ENCODE results near the gene EEF1AKMT3.

The EEF1AKMT3 gene

DNA sequence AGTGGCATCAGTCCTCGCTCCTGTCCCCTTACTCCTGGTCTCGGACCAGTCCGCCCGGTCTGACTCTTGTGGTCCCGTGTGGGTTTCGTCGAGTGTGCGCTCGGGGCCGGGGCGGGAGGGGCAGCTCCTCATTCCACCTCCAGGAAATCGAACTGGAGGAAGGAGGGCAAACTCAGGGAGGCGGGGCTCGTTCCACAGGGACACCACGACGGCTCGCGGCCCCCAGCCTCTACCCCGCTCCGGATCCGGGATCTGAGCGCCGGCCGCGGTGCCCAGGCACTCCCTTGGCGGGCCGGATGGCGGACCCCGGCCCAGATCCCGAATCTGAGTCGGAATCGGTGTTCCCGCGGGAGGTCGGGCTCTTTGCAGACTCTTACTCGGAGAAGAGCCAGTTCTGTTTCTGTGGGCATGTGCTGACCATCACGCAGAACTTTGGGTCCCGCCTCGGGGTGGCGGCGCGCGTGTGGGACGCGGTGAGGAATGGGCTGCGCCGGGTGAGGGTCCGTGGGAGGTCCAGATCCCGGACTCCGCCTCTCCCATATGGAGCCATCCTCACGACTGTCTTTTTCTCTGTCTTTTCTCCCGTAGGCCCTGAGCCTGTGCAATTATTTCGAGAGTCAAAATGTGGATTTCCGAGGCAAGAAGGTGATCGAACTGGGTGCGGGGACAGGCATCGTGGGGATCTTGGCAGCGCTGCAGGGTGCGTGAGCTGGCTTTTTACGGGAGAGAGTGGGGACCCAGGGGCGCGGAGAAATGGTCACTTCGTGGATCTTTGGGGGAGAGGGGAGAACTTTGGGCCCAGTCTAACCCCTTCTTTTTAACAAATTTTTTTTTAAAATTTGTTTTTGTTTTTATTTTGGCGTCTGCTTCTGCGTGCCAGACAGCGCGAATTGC is at the start of gene EEF1AKMT3:
EEF1AKMT3 (plus strand) TSS at position 186 of the 894 bp plus-strand sequence; CDS start at position 297, 111 bp downstream.
- peak in 1 of 2 donors; percentile 66 for DNase-seq

GRCh38 chr12:57722716-57723629 is 49.4 kb upstream of the EEF1AKMT3 start:
- DNase-seq: no peak

- no peak for DNase-seq
Observed at GRCh38 chr12:57723630-57723962, 48.8 kb upstream of the EEF1AKMT3 start.

- DNase-seq: no peak
Observed at GRCh38 chr12:57724003-57724935, 48.1 kb upstream of the EEF1AKMT3 start.

GRCh38 chr12:57724936-57725740 is 47.3 kb upstream of the EEF1AKMT3 start:
- no peak for DNase-seq

DNA sequence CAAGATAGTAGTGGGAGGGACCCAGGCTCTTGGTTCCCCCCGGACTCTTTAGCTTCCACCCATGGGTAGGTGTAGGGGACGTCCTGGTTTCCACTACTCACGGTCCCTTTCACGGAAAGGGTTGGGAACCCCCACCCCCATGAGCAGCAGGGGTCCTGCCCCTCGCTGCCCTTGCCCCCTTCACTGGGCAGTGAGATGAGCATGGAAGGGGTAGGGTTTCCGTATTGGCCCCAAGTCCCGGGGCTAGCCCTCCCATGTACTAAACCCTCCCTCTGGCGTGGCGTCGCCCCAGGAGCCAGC is 46.6 kb upstream of the EEF1AKMT3 start:
- no peak for DNase-seq

DNA sequence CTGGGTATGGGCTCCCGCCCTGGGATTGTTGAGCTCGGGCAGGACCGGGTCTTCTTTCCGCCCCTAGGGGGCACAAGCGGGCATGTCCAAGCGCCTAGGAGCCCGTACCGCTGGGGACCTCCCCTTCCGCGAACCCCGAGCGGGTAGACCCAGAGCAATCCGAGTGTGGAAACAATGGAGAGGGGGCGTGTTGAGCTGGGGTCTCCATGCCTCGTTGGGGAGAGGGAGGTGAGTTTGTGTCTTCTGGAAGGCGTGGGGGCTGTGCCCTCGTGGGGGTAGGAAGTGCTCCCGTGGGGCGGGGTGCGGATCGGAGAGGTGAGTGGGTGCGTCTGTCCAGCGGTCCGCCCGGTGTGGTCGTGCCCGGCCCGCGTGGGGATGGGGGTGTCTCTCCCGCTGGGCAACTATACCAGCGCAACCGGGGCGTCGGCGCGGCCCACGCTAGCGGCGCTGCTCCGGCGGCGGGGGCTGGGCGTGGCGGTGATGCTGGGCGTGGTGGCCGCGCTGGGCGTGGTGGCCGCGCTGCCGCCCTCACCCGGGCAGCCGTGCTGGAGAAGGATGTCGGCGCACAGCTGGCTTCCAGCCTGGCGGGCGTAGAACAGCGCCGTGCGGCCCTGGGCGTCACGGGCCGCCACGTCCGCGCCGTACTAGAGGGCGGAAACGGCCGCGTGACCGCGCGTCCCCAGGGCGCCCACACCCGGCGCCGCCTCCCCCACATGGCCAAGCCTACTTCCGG is 46.1 kb upstream of the EEF1AKMT3 start:
- no peak for DNase-seq

GRCh38 chr12:57726884-57727757 is 45.3 kb upstream of the EEF1AKMT3 start:
- no peak for DNase-seq

- DNase-seq: no peak
Observed at GRCh38 chr12:57727758-57728395, 44.5 kb upstream of the EEF1AKMT3 start.

DNA sequence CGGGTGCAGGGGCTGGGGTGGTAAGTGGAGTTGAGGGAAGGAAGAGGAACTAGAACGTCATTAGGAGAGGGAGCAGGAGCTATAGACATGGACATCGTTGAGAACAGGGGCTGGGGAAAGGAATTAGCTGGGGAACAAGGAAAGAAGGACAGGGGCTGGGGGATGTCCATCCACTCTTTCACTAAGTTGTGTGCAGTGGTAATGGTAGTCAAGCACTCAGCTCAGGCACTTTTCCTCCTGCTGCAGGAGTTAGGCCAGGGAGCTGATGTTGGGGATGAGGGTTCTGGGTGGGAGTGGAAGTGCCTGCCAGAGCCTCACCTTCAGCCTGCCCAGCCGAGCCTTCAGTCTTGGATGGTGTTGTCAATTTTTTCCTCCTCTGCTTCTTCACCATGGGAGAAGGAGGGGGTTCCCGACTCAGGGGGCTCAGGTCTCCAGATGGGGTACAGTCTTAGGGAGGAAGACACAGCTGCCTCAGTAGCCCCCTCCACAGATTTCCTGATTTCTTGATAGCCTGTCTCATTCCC is 43.0 kb upstream of the EEF1AKMT3 start:
- no peak for DNase-seq

- no peak for DNase-seq
Observed at GRCh38 chr12:57730336-57731067, 41.9 kb upstream of the EEF1AKMT3 start.

DNA sequence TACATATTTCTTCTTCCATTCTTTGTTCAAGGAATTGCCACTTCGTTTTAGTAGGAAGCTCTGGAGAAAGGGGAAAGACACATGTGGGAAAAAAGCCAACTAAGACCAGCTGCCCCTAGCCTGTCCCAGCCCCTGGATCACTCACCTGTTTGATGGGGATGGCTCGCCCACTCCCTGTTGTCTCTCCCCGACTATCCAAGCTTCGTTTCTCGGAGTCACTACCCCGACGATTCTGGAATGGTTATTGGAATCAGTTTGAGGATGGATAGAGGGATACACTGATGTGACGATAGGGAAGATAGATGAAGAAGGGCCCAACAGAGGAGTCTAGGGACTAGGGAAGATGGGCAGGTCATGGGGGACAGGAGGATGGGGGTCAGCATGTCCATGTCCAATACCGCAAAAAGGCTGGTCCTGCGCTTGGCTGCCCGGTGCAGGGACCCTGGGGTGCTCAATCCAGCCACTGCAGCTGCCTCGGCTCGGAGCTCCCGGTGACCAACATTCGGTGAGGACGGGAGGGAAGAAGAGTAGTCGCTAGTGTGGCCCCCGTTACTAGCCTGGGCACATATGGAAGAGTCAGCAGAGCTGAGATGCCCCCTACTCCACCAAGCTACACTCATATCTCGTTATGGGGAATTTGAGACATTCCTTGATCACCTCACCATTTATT is 40.9 kb upstream of the EEF1AKMT3 start:
- no peak for DNase-seq

DNA sequence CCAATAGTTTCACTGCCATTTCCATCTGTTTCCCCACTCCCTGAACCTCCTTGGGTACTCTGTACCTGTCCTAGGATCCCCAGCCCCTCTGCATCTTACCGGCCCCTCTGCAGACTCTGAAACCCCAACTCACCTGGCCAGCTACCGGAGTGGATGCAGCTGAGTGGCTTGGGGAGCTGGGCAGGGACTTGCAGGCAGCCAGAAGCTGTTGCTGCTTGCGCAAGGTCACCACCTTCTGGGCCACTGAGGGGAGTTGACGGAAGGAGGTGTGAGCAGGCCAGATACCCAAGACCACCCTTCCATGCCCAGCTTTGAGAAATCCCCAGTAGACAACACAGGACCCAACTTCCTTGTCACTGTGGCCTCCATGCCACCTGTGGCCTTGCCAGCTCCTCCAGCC is 40.1 kb upstream of the EEF1AKMT3 start:
- no peak for DNase-seq

DNA sequence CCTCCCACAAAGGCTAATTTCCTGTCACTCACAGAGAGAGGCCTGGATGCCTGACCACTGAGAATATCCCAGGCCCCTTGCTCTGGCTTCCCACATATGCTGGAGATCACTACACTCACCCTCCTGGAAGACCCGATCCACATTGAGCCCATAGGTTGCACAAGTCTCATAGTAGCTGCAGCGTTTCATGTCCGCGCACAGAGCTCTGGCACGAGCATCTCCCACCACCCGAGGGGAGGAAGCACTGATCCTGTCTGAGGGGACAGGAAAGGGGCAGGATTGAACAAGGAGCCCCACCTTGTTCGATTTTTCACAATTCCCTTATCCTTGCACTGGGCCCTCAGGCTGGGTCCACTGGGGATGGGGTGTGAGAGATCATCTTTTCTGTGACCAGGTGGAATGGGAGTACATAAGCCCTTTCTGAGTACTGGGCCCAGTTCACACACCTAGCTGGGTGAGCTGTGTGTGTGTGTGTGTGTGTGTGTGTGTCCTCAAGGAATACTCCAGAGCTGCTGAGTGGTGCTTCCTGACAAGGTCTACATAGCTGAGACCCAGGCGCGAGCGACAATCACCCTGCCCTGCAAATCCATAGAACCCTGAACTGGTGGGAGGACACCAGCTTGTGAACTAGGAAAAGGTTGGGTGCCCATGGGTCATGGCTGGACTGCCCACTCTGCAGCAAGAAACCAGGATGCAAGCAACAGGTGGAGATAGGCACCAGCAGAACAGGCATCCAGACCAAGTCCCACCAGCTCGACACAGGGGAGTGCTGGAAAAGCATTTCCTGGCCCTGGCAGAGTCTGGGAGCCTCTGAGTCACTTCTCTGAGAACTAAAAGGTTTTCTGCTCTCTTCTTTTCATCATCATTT is 39.5 kb upstream of the EEF1AKMT3 start:
- no peak for DNase-seq

GRCh38 chr12:57733928-57734327 is 38.5 kb upstream of the EEF1AKMT3 start:
- no peak for DNase-seq

DNA sequence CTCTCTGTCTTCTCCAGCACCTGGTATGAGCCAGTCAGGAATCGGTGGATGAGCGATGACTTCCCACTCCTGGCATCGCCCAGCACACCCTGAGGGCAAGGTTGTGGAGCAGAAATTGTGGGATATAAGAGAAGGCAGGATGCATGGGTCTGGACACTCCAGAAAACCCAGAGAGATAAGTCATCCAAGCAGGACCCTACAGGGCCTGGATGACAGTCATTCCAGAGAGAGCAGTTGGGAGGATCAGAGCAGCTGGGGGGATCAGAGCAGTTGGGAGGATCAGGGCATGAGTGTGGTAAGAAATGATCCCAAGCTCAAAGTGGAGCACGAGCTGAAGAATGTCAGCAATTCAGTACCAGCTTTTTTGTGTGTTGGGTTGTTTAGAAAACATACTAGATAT is 37.8 kb upstream of the EEF1AKMT3 start:
- DNase-seq: no peak
